B cell (primary cell): ENCODE data around the gene CTIF. TPM values are rescaled to one million over a fixed set of nuclear protein-coding genes. Genes with fewer than 3 reads are reported as not detected.

ENCODE experiments used
- ATAC-seq: fragments of 200-7000 bp; cut with Tn5 transposase; one replicate; pipeline ENCODE4 v1.10.0; 2021; ENCODE audit warnings: low read depth, mild to moderate bottlenecking, moderate number of reproducible peaks, moderate library complexity
- CTCF ChIA-PET: fragments of 350-600 bp; sonication (Branson Sonifier 250); formaldehyde crosslinking; loops from one replicate; lab custom pipeline; 2021; ENCODE audit warnings: antibody characterized with exemption, inconsistent platforms; lab: Charles Lee
- POLR2A ChIA-PET: fragments of 350-600 bp; sonication (Branson Sonifier 250); formaldehyde crosslinking; loops from one replicate; lab custom pipeline; 2021; ENCODE audit warnings: antibody characterized with exemption; lab: Charles Lee
- DNase-seq: peaks from one replicate; pipeline ENCODE4 v3.0.0; 2013
- H2AFZ ChIP-seq: 2 replicates; pipeline ENCODE4 v1.6.1; 2012; ENCODE audit warnings: mild to moderate bottlenecking, low read depth, low read length; ENCODE audit not compliant: insufficient read depth, poor library complexity, severe bottlenecking
- H3K27ac ChIP-seq, 2 donors: 1 replicate in 1 of 2; 2 replicates in 1 of 2; pipeline ENCODE4 v1.5.1; 2012 to 2013; ENCODE audit warnings: low read length in 2 of 2, mild to moderate bottlenecking in 2 of 2, moderate library complexity in 1 of 2
- H3K27me3 ChIP-seq, 4 experiments: fragments of 200-600 bp in 1 of 4; sonication (generic) in 1 of 4; replicated peaks in 1 of 4; 1 replicate in 2 of 4; 2 replicates in 2 of 4; pipeline versions ENCODE4 v1.6.1 to v1.7.0; 2013 to 2016; ENCODE audit warnings: low read length in 3 of 4, mild to moderate bottlenecking in 2 of 4, mixed read lengths in 1 of 4, moderate library complexity in 1 of 4; ENCODE audit not compliant: insufficient read depth in 4 of 4, control insufficient read depth in 3 of 4; ENCODE audit errors: control extremely low read depth in 1 of 4
- H3K36me3 ChIP-seq, 2 experiments: replicated peaks in 1 of 2; 1 replicate in 1 of 2; 2 replicates in 1 of 2; pipeline versions ENCODE4 v1.6.1 to v1.7.1; 2013; ENCODE audit warnings: low read length in 1 of 2; ENCODE audit not compliant: insufficient read depth in 2 of 2, control insufficient read depth in 1 of 2; ENCODE audit errors: control extremely low read depth in 1 of 2, extremely low read depth in 1 of 2
- H3K4me1 ChIP-seq, 2 donors: fragments of 200-600 bp in 1 of 2; sonication (generic) in 1 of 2; 1 replicate in 1 of 2; 2 replicates in 1 of 2; pipeline versions ENCODE4 v1.5.1 to v1.6.1; 2013 to 2017; ENCODE audit warnings: low read length in 2 of 2; ENCODE audit not compliant: control insufficient read depth in 2 of 2, insufficient read depth in 2 of 2
- H3K4me2 ChIP-seq: replicated peaks from 2 replicates; pipeline ENCODE3; 2012; ENCODE audit warnings: mild to moderate bottlenecking, low read depth, low read length; ENCODE audit not compliant: poor library complexity, severe bottlenecking
- H3K4me3 ChIP-seq, 5 experiments: fragments of 200-600 bp in 1 of 5; sonication (generic) in 1 of 5; 1 replicate in 3 of 5; 2 replicates in 2 of 5; pipeline versions ENCODE4 v1.5.1 to v1.7.0; 2011 to 2016; ENCODE audit warnings: low read length in 4 of 5, mild to moderate bottlenecking in 4 of 5, low read depth in 2 of 5, control low read depth in 1 of 5, moderate library complexity in 1 of 5; ENCODE audit not compliant: insufficient read depth in 1 of 5; ENCODE audit errors: control extremely low read depth in 1 of 5, extremely low read depth in 1 of 5
- H3K79me2 ChIP-seq: fragments of 200-600 bp; sonication (generic); one replicate; pipeline ENCODE4 v1.6.0; 2016; ENCODE audit warnings: low read length; ENCODE audit not compliant: control insufficient read depth, insufficient read depth
- H3K9ac ChIP-seq: fragments of 200-600 bp; sonication (generic); 2 replicates; pipeline ENCODE4 v1.6.1; 2017; ENCODE audit warnings: mild to moderate bottlenecking, low read length, moderate library complexity
- H3K9me3 ChIP-seq, 3 donors: one replicate each; pipeline versions ENCODE4 v1.6.1 to v1.7.1; 2013; ENCODE audit warnings: low read length in 2 of 3; ENCODE audit not compliant: control insufficient read depth in 2 of 3, insufficient read depth in 1 of 3; ENCODE audit errors: control extremely low read depth in 1 of 3
- H4K20me1 ChIP-seq: 2 replicates; pipeline ENCODE4 v1.6.0; 2012; ENCODE audit warnings: mild to moderate bottlenecking, low read length; ENCODE audit not compliant: insufficient read depth, control insufficient read depth, poor library complexity, severe bottlenecking
- H3K27ac Mint-ChIP-seq: one replicate; pipeline ENCODE4 v1.8.0; 2021; ENCODE audit warnings: mixed read lengths
- H3K27me3 Mint-ChIP-seq: one replicate; pipeline ENCODE4 v1.8.0; 2021; ENCODE audit warnings: mixed read lengths
- H3K4me1 Mint-ChIP-seq: one replicate; pipeline ENCODE4 v1.8.0; 2021; ENCODE audit warnings: mixed read lengths
- H3K4me3 Mint-ChIP-seq: one replicate; pipeline ENCODE4 v1.8.0; 2021; ENCODE audit warnings: mixed read lengths
- H3K9me3 Mint-ChIP-seq: one replicate; pipeline ENCODE4 v1.8.0; 2022; ENCODE audit warnings: mixed read lengths; ENCODE audit not compliant: insufficient read depth
- CTCF ChIP-seq: fragments of 200-600 bp; IDR thresholded peaks from one replicate; pipeline ENCODE4 v1.8.0; 2022; ENCODE audit warnings: antibody characterized with exemption, mild to moderate bottlenecking
- EZH2 ChIP-seq: IDR thresholded peaks from 2 replicates; pipeline ENCODE4 v1.6.1; 2012; ENCODE audit warnings: borderline replicate concordance, low read depth, mild to moderate bottlenecking, moderate library complexity, low read length; ENCODE audit not compliant: insufficient read depth, poor library complexity, severe bottlenecking
- WGBS: methylation state at CpG from one replicate; pipeline ENCODE4 v1.1.5; 2013; ENCODE audit warnings: missing lambda C conversion rate; ENCODE audit not compliant: insufficient coverage; 5-methylcytosine and 5-hydroxymethylcytosine counted together
- intact Hi-C: fragments of 100-400 bp; cut with micrococcal nuclease; formaldehyde crosslinking; loops from one replicate; pipeline ENCODE4 v1.10.0; 2022
- polyA plus RNA-seq: library from polyadenylated mRNA; depleted of rRNA; stranded (reverse); fragments of >200 nt; gene quantifications from 2 replicates; pipeline ENCODE4 v1.2.3, GENCODE V29; 2012
- total RNA-seq, 2 donors: library from RNA; stranded (reverse); fragments of 120-200 nt in 1 of 2; gene quantifications; 1 replicate in 1 of 2; 2 replicates in 1 of 2; pipeline versions ENCODE4 v1.2.3 to v1.2.4, GENCODE V29; 2013 to 2022

CTIF gene
- total and polyA plus RNA-seq, 2 donors (not counting 1 experiment from before 2014, with no cell fraction given), result 3.6 to 16.2 TPM

DNA sequence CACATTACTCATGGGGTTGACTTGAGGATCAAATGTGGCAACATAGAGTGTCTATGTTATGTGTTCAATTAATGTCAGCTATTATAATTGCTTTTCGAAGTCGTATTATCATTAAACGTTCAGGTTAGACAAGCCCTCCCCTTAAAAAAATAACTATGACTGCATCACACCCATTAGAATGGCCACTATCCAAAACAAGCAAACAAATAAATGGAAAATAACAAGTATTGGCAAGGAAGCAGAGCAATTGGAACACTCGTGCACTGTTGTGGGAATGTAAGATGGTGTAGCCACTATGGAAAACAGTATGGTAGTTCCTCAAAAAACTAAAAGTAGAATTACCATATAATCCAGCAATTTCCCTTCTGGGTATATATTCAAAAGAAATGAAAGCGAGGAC is 10.0 kb upstream of the CTIF start:
- no peak for DNase-seq
- no peak for ATAC-seq
- TF ChIP-seq CTCF (no peak), EZH2 (no peak)
- Mint-ChIP-seq H3K4me3 (no peak overlapping the region), H3K27me3 (peaks cover 39% of the 10 kb centered on the region), H3K27ac (no peak overlapping the region), H3K4me1 (no peaks in the 10 kb centered on the region), H3K9me3 (no peaks in the 10 kb centered on the region)
- Histone ChIP-seq H3K9me3 (peaks cover 0 to 4% (median 0%) of the 10 kb centered on the region in 3 donors), H2AFZ (no peak overlapping the region), H4K20me1 (no peaks in the 10 kb centered on the region), H3K4me3 (no peak overlapping the region), H3K36me3 (no peaks in the 10 kb centered on the region), H3K79me2 (no peaks in the 10 kb centered on the region), H3K9ac (no peak overlapping the region), H3K4me2 (no peak overlapping the region), H3K27me3 (peaks cover 0 to 8% (median 4%) of the 10 kb centered on the region in 4 experiments), H3K4me1 (no peaks in the 10 kb centered on the region), H3K27ac (no peak overlapping the region)
- 80% methylated on average over 1 of the region's 5 CpGs for WGBS
- POLR2A ChIA-PET, result no interaction called here
- intact Hi-C loops, result no loop called here
- CTCF ChIA-PET, result no interaction called here

GRCh38 chr18:48529796-48530195 is 9.0 kb upstream of the CTIF start:
- Histone ChIP-seq H3K27ac (no peak overlapping the region), H4K20me1 (no peaks in the 10 kb centered on the region), H3K4me2 (no peak overlapping the region), H2AFZ (no peak overlapping the region), H3K9ac (no peak overlapping the region), H3K4me1 (no peaks in the 10 kb centered on the region), H3K36me3 (no peaks in the 10 kb centered on the region), H3K27me3 (peaks cover 0 to 6% (median 4%) of the 10 kb centered on the region in 4 experiments), H3K4me3 (no peak overlapping the region), H3K9me3 (peaks cover 0 to 2% (median 0%) of the 10 kb centered on the region in 3 donors), H3K79me2 (no peaks in the 10 kb centered on the region)
- H3K27ac Mint-ChIP-seq, result no peak overlapping the region
- ChIA-PET CTCF (no interaction called here), POLR2A (no interaction called here)
- DNase-seq (no peak), ATAC-seq (no peak)
- intact Hi-C loops, result no loop called here
- TF ChIP-seq EZH2 (no peak), CTCF (no peak)
- no CpG with 5 or more reads among the region's 2 CpGs for WGBS
- no peaks in the 10 kb centered on the region for H3K9me3 Mint-ChIP-seq
- no peaks in the 10 kb centered on the region for H3K4me1 Mint-ChIP-seq
- no peak overlapping the region for H3K4me3 Mint-ChIP-seq
- H3K27me3 Mint-ChIP-seq, result peaks cover 33% of the 10 kb centered on the region
